Brain microvascular endothelial cell (primary cell): Measurements from ENCODE around the gene PPP3CA.

Experiments used
- DNase-seq: peaks from one replicate; pipeline ENCODE4 v3.0.0-alpha.2; 2020
- H3K27ac ChIP-seq: fragments of 250-450 bp; sonication (Bioruptor Pico); 2 replicates; pipeline ENCODE4 v1.5.1; 2020; ENCODE audit warnings: mild to moderate bottlenecking, moderate library complexity
- H3K27me3 ChIP-seq: fragments of 250-450 bp; sonication (Bioruptor Pico); replicated peaks from 2 replicates; pipeline ENCODE4 v1.5.1; 2020; ENCODE audit warnings: mild to moderate bottlenecking
- H3K36me3 ChIP-seq: fragments of 250-450 bp; sonication (Bioruptor Pico); replicated peaks from 2 replicates; pipeline ENCODE4 v1.5.1; 2020; ENCODE audit warnings: mild to moderate bottlenecking
- H3K4me3 ChIP-seq: 2 replicates; pipeline ENCODE4 v1.5.1; 2011; ENCODE audit warnings: low read depth, mild to moderate bottlenecking, control low read depth, low read length, moderate library complexity
- in situ Hi-C: cut with HindIII; loops from 2 replicates; pipeline ENCODE4 v1.10.0; 2017; ENCODE audit warnings: low sequenced_read_pairs, low pct_ligation_motif_present
- TF ChIP-seq, protein P1 (sequence below): IDR thresholded peaks from 2 replicates; pipeline ENCODE4 v1.5.1; 2011; ENCODE audit warnings: low read depth, mild to moderate bottlenecking, moderate library complexity, low read length, control low read depth, inconsistent platforms; ENCODE audit errors: missing control alignments

The PPP3CA gene

DNA sequence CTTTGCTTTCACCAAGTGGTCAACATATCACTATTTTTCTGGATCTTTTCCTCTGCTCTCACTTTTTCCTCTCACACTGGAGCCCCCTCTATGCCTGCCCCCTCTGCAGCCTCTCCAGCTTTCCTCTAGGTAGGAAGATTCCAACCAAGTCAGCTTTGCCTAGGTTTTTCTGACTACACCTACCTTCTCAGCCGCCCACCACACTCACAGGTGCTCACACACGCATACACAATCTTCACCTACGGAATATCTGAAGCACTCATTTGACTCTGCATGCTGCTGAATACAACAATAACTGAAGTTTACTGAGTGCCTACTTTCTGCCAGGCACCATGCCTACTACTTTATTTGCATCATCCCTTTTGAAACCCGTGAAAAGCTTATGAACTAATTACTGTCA lies 328.0 kb downstream of the PPP3CA start:
- TF ChIP-seq, protein P1, sequence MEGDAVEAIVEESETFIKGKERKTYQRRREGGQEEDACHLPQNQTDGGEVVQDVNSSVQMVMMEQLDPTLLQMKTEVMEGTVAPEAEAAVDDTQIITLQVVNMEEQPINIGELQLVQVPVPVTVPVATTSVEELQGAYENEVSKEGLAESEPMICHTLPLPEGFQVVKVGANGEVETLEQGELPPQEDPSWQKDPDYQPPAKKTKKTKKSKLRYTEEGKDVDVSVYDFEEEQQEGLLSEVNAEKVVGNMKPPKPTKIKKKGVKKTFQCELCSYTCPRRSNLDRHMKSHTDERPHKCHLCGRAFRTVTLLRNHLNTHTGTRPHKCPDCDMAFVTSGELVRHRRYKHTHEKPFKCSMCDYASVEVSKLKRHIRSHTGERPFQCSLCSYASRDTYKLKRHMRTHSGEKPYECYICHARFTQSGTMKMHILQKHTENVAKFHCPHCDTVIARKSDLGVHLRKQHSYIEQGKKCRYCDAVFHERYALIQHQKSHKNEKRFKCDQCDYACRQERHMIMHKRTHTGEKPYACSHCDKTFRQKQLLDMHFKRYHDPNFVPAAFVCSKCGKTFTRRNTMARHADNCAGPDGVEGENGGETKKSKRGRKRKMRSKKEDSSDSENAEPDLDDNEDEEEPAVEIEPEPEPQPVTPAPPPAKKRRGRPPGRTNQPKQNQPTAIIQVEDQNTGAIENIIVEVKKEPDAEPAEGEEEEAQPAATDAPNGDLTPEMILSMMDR = no peak
- DNase-seq = no peak
- H3K27ac ChIP-seq = no peak overlapping the region
- no peak overlapping the region for H3K4me3 ChIP-seq
- H3K36me3 ChIP-seq = no peaks in the 10 kb centered on the region
- H3K27me3 ChIP-seq = no peaks in the 10 kb centered on the region
- in situ Hi-C loops = no loop called here

DNA sequence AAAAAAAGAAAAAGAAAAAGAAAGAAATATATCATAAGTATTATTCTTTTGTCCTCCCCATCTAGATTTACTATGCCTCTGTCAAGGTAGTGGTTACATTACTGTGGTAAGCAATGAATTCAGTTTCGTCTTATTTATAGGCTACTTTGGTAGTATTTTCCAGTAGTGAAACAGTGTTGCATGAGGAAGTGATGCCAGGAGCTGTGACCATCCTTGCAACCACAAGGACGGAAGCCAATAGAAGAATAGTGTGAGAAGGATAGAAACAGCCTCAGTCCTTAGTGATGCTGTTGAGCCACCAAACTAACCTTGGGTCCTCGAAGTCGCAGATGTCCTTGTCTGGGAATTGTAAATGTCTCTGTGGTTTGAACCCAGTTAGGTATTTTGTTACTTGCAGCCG lies 328.5 kb downstream of the PPP3CA start:
- no peak for DNase-seq
- Histone ChIP-seq H3K36me3 (no peaks in the 10 kb centered on the region), H3K4me3 (no peak overlapping the region), H3K27me3 (no peaks in the 10 kb centered on the region), H3K27ac (no peak overlapping the region)
- in situ Hi-C loops = no loop called here
- TF ChIP-seq, protein P1 = no peak

- H3K36me3 ChIP-seq = no peaks in the 10 kb centered on the region
- no peak for DNase-seq
Observed at GRCh38 chr4:101014417-101014816, 332.9 kb downstream of the PPP3CA start.

DNA sequence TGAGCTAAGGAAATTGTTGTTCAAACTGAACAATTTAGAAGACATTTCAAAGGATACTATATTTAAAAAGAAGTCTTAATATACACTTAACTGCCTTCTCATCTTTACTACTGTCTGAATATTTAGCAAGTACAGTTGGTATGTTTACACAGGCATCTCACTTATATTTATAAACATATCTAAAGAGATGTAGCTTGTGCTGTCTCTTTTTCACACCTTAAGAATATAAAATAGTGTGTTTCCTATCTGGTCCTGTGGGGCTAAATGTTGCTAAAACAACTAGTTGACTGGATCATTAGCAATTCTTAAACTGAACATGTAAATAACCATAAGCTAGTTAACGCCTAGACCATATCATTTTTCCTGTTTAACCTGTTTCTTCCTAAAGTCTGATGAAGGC lies 336.3 kb downstream of the PPP3CA start:
- no peak for DNase-seq
- in situ Hi-C loops = no loop called here

More at GRCh38 chr4:101014417-101014816, 332.9 kb downstream of the PPP3CA start:
- Histone ChIP-seq H3K27ac (no peak overlapping the region), H3K4me3 (no peak overlapping the region), H3K27me3 (no peaks in the 10 kb centered on the region)
- in situ Hi-C loops = no loop called here
- TF ChIP-seq, protein P1 = no peak

GRCh38 chr4:101009471-101009870 lies 337.9 kb downstream of the PPP3CA start:
- H3K36me3 ChIP-seq = no peaks in the 10 kb centered on the region
- TF ChIP-seq, protein P1 = no peak
- H3K27ac ChIP-seq = no peak overlapping the region
- H3K4me3 ChIP-seq = no peak overlapping the region
- DNase-seq = no peak
- in situ Hi-C loops = no loop called here
- H3K27me3 ChIP-seq = no peaks in the 10 kb centered on the region

More for the DNA sequence above, 336.3 kb downstream of the PPP3CA start:
- no peak overlapping the region for H3K27ac ChIP-seq
- no peak overlapping the region for H3K4me3 ChIP-seq
- no peaks in the 10 kb centered on the region for H3K36me3 ChIP-seq
- no peaks in the 10 kb centered on the region for H3K27me3 ChIP-seq
- TF ChIP-seq, protein P1 = no peak

DNA sequence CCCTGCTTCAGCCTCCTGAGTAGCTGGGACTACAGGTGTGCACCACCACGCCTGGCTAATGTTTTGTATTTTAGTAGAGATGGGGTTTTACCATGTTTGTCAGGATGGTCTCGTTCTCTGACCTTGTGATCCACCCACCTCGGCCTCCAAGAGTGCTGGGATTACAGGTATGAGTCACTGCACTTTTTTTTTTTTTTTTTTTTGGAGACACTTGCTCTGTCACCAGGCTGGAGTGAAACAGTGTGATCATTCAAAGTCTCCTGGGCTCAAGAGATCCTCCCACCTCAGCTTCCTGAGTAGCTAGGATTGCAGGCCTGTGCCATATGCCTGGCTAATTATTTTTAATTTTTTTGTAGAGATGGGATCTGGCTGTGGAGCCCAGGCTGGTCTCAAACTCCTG lies 338.8 kb downstream of the PPP3CA start:
- DNase-seq = no peak
- Histone ChIP-seq H3K4me3 (no peak overlapping the region), H3K27ac (no peak overlapping the region), H3K27me3 (no peaks in the 10 kb centered on the region), H3K36me3 (no peaks in the 10 kb centered on the region)
- TF ChIP-seq, protein P1 = no peak
- in situ Hi-C loops = no loop called here
